DMS79 treated with DMSO at 0.1 percent for 48 hours (cell line): ENCODE data around the gene DNAJC15.

Experiments used
- DNase-seq: peaks from one replicate; lab custom pipeline; 2025; lab: John Stamatoyannopoulos, UW

Gene DNAJC15

DNA sequence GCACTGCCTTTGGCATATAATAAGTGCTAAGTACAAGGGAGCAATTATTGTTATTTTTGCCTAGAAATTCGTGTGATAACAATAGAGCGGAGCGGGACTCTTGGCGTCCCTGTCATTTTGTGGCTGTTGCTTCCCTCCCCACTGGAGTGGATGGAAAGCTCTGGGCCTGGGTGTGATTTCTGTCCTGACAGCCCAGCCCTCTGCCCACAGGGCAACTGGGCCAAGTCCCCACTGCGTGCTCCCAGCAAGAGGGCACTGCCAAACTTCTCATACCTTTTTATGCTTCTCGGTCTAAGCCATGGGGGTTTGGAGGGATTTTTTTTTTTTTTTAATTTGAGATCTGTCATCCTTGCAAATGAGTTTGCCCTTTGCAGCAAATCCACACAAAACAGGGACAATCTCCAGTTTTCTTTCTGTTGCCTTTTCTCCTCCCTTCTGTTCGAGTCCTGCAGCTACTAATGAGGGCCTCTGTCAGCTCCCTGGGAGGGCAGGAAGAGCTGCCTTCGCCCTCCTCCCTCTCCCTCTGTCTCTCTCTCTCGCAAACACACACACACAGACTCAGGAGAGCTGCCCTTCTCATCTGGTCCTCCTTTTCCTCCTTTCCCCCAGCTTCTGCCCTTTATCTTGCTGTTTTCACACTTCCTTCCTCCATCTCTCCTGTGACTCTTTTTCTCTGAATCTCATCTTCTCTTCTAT lies 103.9 kb downstream of the DNAJC15 start:
- DNase-seq = no peak

DNA sequence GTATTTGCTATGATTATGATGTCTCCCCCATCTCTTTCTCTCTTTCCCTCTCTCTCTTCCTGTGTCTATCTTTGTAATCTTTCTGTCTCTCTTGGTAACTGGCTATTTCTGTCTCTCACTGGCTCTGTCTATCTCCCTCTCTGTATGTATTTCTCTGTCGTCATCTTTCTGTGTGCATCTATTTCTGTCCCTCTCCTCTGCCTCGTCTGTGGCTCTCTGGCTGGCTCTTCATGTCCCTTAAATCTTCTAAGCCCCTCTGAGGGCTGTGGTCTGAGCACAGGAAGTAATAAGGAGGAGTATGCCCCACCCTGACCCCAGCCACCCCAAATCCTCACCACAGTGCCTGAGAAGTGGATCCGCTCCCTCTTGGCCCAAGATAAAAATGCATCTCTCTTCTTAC lies 104.4 kb downstream of the DNAJC15 start:
- no peak for DNase-seq

DNA sequence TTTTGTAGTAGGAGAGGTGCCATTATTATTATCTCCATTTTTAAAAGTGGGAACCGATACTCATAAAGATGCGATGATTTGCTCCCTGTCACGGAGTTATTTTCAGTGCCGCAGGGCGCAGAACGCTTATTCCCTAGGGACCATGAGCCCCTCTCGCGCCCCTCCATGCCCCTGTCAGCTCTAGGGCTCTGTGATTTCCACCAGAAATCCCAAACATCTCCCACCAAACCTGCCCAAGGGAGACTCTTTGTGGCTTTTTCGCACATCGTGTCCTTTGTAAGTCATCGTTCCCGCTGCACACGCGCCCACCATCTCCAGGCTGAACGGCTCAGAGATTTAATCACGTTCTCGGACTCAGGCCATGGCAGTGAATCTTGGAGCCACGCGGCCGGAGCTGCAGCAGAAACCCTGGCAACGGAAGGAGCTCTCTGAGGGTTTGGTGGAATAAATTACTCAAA lies 105.1 kb downstream of the DNAJC15 start:
- DNase-seq = no peak

DNA sequence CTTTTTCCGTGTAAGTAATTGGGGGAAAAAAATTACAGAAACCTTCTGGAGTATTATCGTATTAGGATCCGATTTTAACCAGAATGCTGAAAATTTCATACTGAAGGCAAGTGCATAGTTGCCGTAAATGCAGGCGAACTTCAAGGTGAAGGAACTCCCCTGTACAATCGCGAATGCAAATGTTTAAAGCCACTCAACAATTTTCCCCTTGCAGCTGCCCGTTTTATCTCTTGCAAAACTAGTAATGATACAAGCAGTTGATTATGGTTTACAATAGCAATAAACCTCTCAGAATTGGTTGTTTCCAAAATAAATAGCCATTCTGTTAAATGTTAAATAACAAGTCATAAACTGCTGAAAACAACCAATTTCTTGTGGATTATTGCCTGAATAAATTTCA lies 105.7 kb downstream of the DNAJC15 start:
- no peak for DNase-seq

DNA sequence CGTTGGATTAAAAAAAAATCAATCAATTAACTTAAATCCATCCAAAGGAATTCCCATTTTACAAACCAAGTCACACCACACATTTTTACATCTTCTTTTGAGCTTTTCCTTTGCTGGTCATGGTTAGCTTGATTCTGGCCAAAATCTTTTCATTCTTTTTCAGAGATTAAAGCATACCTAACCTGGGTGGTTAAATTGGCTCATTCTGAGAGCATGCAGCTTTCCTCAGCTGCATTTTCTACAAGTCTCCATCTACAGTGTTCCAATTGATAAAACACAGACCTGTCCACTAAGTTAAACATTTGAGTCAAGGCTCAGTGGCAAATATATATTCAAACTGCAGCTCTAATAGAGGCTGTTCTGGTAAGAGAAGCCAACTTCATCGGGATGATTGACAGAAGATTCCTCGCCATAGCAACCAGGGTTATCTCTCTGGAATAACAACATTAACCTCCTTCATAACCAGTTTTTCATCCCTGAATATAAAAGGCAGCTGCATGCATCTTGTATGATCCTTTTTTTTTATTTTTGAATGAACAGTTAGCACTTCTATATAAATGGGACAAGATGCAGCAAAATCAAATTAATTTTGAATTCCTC lies 106.2 kb downstream of the DNAJC15 start:
- DNase-seq = no peak

DNA sequence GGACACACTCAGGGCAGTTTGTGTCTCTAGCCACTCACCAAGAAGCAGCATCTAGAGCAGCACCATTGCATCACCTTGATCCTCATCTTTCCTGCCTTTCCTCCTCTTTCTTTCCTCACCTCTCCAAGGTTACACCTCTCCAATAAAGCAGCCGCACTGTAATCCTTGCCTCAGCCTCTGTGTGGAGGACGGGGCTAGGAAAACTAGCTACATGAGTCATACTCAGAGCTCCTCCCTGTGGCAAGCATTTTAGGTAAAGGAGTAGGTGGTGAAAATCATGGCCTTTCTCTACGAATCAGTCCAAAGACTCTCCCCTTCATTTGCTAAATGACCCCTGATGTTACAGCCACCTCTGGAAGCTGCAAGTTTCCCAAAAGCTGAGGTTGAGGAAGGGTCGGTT lies 108.9 kb downstream of the DNAJC15 start:
- no peak for DNase-seq

DNA sequence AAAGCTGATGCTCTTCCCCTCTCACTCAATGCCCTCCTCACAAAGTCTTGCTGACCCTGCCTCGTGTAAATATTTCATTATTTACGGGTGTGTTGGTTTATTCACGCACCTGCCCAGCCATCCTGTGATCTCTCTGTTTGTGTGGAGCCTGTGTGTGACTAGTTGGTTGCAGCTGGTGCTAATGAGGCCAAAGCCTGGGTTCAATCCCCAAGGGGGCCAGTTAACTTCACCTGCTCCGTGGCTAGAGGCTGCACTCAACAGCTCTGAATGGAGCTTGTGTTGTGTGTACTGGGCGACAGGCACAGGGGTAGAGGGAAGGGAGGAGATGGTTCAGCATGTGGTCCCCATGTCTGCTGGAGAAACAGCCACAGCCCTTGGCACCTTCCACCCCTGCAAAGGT lies 109.5 kb downstream of the DNAJC15 start:
- DNase-seq = no peak

DNA sequence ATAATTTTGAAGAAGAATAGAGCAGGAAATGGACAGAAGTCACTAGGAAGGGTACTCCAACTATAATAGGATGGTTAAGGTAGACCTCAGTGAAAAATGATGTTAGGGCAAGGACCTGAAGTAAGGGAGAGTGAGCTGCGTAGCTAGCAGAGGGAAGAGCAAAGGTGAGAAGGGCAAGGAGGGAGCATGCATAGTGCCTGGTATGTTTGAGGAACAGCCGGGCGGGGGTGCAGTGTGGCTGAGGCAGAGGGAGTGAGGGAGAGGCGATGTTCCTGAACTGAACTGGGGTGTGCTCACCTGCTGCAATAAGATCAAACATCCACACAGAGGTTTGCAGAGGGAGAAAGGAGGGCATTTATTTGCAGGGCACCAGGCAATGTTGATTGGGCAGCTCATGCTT lies 110.4 kb downstream of the DNAJC15 start:
- DNase-seq = no peak

DNA sequence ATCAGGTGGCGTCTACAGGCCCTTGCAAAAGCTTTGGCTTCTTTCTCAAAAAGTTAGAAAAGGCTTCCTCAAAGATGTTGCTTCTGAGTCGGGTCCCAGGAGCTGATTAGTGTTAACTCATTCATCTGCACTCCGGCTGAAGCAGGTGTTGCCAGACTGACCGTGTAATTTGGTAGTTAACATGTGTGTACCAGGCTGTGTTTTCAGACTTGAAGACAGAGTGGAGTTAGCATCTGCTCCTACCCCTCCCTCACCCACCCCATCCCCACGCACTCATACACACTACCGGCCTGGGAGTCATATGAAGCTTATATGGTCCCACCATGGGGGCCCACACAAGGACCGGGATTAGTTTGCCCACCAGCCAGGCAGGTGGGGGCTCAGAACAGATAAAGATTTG lies 111.5 kb downstream of the DNAJC15 start:
- no peak for DNase-seq

DNA sequence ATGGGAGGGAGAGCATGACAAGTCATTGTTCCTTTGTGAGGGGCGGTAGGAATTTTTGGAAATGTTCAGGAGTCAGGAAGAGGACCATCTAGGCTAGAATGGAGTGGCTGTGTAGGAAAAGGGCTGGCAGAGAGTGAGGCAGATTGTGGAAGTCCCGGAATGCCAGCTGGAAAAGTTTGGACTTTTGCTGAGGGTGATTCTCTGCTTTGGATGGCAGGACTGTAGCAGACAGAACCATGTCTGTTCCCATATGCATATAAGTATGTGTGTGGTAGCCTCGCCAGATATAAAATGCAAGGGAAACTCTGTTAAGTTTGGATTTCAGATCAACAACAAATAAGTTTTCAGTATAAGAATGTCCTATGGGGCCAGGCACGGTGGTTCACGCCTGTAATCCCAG lies 112.1 kb downstream of the DNAJC15 start:
- no peak for DNase-seq

DNA sequence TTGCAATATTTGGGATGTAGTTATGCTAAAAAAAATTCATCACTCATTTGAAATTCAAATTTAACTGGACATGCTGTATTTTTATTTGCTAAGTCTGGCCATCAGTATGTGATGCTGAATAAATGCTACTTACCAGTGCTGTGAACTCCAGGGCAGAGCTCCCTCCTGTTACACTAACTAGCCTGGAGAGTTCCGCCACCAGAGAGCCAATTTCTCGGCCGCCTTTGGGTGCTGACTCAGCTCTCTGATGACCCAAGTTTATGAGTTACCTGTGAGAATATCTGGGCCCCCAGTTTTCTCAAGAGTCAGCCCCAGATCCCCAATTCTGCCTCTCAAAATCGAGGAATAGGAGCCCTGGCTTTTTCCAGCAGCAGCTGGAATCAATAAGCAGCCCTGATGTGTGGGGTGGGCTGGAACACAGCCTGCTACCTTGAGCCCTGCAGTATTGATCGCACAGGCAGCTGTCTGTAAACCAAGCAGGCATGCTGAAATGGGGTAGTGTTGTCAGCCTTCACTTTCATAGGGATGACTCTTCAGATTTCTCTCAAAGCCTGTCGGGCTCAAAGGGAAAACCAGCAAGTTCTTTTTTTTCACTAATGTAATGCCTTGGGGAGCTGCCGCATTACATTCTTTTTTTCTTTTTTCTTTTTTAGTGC lies 113.7 kb downstream of the DNAJC15 start:
- DNase-seq = no peak

DNA sequence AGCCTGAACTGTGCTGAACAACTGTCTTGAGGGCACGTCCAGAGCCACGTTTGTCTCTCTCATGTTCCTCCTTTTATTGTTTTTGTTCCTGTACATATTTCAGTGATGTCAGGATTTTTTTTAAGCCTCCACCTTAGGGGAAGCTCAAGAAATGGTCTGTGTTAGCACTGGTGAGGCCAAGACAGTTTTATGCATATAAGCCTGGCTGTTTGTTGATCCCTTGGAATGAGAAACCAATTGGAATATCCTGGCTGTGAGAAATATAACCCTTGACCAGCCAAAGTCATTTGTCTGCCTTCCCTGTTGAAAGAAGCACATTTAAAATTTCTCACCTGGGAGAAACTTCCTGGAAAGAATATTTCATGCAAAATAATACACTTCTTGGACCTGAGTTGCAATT lies 115.8 kb downstream of the DNAJC15 start:
- DNase-seq = no peak

DNA sequence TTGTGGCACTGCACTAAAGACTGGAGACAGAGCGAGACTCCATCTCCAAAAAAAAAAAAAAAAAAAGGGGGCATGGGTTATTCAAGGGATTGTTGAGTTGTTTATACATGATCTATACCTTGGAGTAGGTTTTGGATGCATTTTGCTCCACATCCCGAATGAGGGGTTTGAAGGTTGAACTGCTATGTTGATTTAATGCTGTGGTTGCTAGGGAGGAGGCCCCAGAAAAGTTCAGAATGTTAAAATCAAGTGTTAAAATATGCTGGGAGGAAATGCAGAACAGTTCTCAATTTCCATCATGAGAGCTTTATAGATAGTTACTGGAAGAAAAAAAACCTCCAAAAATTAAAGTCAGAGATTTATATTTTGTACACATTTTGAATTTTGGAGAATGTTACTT lies 116.5 kb downstream of the DNAJC15 start:
- DNase-seq = no peak

DNA sequence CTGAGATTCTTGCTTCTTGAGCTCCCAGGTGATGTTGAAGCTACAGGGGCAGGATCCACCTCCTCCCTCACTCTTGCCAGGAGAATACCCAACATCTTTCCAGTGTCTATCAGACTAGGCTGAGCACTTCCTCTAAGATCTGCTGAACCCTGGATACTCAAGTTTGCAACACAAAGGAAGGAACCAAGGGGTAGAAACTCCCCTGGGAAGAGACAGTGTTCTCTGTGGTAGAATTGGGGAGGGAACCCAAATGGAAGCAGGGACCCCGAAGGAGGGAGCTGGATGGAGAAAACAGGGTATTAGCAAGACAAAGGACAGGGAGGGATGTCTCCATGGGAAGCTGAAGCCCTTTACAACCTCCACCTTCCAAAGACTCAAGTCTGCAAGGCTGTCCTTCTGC lies 117.6 kb downstream of the DNAJC15 start:
- DNase-seq = no peak

DNA sequence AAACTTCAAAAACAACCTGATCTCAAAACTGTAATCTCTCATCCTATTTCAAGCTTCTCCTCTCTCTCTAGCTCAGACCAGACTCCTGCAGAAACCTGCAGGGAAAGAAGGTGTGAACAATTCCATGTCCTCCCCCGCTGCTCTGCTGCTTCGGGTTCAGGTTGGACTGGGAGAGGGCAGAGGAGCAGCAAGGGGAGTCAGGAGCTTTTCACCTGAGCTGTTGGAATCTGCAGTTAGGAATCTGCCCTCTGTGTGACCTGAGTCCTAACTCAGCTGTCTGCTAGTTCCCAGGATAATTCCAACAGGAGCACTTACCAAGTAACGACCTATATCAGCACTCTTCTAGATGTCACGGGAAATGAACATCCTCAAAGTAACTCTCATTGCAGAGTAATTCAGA lies 118.3 kb downstream of the DNAJC15 start:
- DNase-seq = peak; percentile 21

DNA sequence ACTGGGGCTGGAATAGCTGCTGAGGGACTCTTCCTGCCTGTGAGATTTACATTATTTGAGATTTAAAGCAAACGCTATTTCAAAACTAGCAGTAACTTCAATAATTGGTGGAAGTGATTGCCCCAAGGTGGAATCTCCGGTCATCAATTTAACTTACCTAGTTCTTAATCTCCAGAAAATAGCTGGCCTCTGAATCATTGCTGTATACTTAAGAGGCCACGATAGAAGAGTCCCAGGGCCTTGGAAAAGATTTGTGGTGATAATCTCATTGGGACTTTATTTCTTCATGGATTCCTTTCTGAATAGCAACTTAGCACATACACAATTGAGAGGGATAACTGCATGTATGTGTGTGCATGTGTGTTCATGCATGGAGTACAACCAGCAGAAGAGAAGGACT lies 120.2 kb downstream of the DNAJC15 start:
- DNase-seq = no peak

DNA sequence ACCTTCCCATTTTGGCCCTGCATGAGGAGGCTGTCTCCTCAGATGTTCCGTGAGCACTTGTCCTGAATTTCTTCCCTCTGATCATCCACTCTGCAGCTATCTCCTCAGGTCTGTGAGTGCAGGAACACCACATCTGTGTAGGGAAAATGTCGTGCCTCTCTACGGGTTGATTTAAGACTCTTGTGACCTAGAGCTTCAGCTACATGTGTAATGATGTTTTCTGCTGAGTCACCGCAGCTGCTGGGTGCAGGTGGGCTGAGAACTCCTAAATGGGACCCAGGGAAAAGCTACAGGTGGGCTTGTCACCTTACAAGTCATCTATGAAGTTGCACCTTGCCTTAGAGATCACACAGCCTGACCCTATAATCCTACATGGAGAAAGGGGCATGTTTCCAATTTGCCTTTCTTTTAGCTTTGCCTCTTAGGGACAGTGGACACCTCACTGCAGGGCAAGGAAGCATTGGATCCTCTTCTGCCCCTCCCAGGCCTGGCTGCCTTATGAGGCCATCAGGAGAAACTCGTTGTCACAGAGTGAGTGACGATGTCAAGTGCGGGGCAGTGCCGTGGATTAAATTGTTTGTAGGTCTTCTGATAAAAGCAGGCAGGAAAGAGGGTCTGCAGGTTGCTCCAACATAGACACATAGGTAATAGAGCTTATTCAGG lies 122.3 kb downstream of the DNAJC15 start:
- DNase-seq = no peak

DNA sequence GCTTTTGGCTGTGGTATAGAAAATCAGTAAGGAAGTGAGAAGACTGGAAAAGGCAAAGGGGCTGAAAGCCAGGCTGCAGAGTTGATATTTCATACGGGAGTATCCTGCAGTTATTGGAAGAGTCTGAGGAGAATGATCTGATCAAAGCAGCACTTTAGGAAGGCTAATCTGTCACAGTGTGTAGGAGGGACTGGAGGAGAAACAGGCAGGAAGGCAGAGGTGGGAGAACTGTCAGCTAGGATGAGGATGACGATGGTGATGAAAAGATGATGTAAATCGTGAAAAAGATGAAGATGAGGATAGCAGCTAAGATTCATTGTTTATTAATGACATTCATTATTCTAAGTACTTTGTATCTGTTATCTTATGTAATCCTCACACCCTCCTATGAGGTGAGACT lies 123.0 kb downstream of the DNAJC15 start:
- DNase-seq = no peak

DNA sequence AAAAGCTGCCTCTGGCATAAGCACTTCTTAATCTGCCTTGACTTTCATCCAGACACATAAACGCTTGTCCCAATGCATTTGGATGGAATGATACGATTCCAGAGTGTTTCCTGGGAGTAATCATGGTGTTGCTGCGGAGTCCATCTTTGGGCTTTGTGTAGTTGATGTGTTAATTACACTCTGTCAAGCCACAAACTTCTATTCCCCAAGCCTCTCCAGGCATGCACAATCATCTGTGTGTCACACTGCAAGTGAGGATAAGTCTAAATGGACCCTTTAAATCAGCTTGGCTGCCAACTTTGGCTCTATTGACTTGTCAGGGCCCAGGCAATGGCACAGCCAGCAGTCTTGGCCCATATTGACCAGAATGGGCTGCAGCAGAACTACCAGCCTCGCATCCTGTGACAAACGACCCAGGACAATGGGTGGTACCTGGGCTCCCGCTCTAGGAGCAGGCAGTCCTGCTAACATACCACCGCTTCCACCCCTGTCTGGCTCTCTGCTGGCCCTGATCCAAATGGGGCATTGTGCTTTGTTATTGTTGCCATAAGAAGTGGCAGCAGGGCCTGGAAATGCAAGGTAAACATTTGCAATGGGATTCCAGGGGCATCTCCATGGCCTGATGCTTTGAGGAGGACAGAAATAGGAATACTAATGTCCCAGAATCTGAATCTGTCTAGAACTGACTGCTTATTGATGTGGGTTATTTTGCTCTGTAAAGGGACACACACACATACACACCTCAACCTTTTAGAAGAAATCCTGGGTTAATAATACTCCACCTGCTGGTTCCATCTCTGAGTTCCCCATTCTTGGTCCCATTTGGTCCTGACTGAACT lies 127.2 kb downstream of the DNAJC15 start:
- DNase-seq = no peak

DNA sequence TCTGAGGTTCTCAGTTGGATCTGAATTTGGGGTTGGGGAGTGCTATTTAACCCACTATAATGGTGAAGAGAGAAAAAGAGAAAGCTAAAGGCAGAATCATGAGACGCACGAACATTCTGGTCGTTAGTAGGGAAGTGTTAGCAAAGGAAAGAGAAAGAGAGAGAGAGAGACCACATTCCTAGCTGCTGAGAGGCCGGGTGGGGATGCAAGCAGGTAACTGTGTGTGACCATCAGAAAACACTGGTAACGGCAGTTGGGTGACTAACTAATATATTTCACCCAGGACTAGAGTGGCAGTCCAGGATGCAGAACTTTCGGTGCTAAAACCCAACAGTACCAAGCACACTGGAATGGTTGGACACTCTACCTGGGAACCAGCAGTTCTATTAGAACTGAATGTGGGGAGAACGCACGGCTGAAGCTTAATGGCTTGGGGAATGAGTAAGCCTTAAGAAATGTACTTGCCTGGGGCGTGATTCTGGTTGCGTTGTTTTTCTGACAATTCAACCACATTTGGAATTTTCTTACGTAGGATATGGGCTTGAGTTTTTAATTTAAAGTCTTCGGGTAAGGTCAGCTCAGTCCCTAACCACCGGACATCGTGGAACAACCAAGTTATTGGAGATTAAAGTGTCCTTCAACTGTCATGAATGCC lies 130.2 kb downstream of the DNAJC15 start:
- DNase-seq = no peak

DNA sequence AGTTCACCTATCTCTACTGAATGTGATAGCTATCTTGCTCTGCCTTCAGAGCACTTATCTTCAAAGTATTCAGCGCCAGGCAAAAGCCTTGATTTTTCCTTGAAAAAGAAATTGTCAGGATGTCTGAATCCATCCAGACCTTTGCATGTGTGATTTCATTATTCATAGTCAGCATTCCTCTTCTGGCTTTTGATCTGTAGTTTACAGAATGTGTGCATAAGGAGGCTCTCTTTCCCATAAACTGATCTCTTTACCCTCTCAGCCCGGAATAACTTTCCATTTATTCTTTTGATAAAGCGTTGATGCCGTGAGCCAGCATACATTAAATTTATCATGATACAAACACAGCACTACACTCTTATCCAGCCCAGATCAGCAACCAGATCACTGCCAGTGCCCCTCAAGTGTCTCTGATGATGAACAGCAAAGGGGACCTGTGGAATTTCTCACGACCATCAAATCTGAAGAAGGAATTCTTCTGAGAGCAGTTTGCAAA lies 130.8 kb downstream of the DNAJC15 start:
- DNase-seq = no peak
